Adrenal gland (tissue), 12 donors: ENCODE results near the gene NQO1. TPM values are rescaled to one million over a fixed set of nuclear protein-coding genes. Genes with fewer than 3 reads are reported as not detected.
A peak's percentile ranks its signal among the peaks of the same experiment; 100 is the strongest.

Experiments used
- DNase-seq, 7 donors: peaks; one replicate each; pipeline ENCODE4 v3.0.0-alpha.2; 2019 to 2020
- H3K27ac ChIP-seq, 5 donors: fragments of 200-600 bp; sonication (generic) in 4 of 5; 1 replicate in 3 of 5; 2 replicates in 2 of 5; pipeline versions ENCODE4 v1.5.1 to v1.8.0; 2016 to 2020; ENCODE audit warnings: mild to moderate bottlenecking in 1 of 5
- H3K27me3 ChIP-seq: fragments of 200-600 bp; 2 replicates; pipeline ENCODE4 v1.8.0; 2021
- H3K36me3 ChIP-seq, 2 donors: fragments of 200-600 bp; replicated peaks in 1 of 2; 1 replicate in 1 of 2; 2 replicates in 1 of 2; pipeline versions ENCODE4 v1.5.1 to v1.8.0; 2018 to 2022
- H3K4me1 ChIP-seq, 2 donors: fragments of 200-600 bp; replicated peaks in 1 of 2; 1 replicate in 1 of 2; 2 replicates in 1 of 2; pipeline versions ENCODE4 v1.5.1 to v1.8.0; 2018 to 2021
- H3K4me3 ChIP-seq, 4 donors: fragments of 200-600 bp; sonication (generic) in 3 of 4; one replicate each; pipeline ENCODE4 v1.5.1; 2016 to 2018
- H3K9me3 ChIP-seq, 3 donors: fragments of 200-600 bp; sonication (generic) in 1 of 3; replicated peaks in 1 of 3; 1 replicate in 2 of 3; 2 replicates in 1 of 3; pipeline versions ENCODE4 v1.5.1 to v1.8.0; 2016 to 2021
- CTCF ChIP-seq, 6 experiments: fragments of 450-650 bp in 4 of 6; fragments of 200-600 bp in 2 of 6; sonication (generic) in 1 of 6; IDR thresholded peaks; 1 replicate in 5 of 6; 2 replicates in 1 of 6; pipeline versions ENCODE4 v1.5.1 to v1.8.0; 2016 to 2021; ENCODE audit warnings: antibody characterized with exemption in 6 of 6, mild to moderate bottlenecking in 2 of 6, moderate library complexity in 1 of 6
- POLR2A ChIP-seq, 2 donors: fragments of 450-650 bp; IDR thresholded peaks; one replicate each; pipeline ENCODE4 v1.6.1; 2017; ENCODE audit warnings: antibody characterized with exemption in 2 of 2, mild to moderate bottlenecking in 2 of 2, moderate library complexity in 1 of 2
- WGBS, 4 donors: extraction: QIAGEN DNeasy Blood & Tissue Kit in 2 of 4; methylation state at CpG; one replicate each; pipeline versions ENCODE4 v1.1.5 to v1.1.7; 2013 to 2017; 5-methylcytosine and 5-hydroxymethylcytosine counted together
- intact Hi-C, 2 donors: fragments of 100-400 bp; cut with DNase I; formaldehyde crosslinking; loops; one replicate each; pipeline versions ENCODE4 v1.14.1 to v1.15.0; 2022 to 2023
- polyA plus RNA-seq, 3 donors: library from polyadenylated mRNA; stranded (reverse); fragments of 200-250 nt in 2 of 3; fragments of 350-450 nt in 1 of 3; fragmentation: Illumina TruSeq in 1 of 3; extraction: RNeasy Lipid Tissue Mini Kit (QIAGEN cat#74804) in 1 of 3; gene quantifications; one replicate each; pipeline ENCODE4 v1.2.3, GENCODE V29; 2013 to 2014
- total RNA-seq, 9 donors: library from RNA; depleted of rRNA in 4 of 9; stranded (reverse); fragments of >200 nt in 4 of 9; fragments of 120-200 nt in 1 of 9; fragmentation: NEBNext Ultra II Directional in 1 of 9; extraction: Animal tissue kit (Norgen Biotek cat#: 25700) in 1 of 9; gene quantifications; one replicate each; pipeline versions ENCODE4 v1.1.0 to v1.2.4, GENCODE V29; 2013 to 2023
- donor health status: healthy with polysubstance abuse.
- donor health status: Bipolar disorder and iron deficiency.
- donor health status: DM: yes; HTN: yes; CAD: no.
- donor health status: DM: no; HTN: no; CAD: no.
- donor health status: DM: no; HTN: no; CAD: no.
- donor health status: DM: yes; HTN: yes; CAD: no.

The NQO1 gene
- total and polyA plus RNA-seq, 12 donors = 22.0 to 226 (median 98.0) TPM

GRCh38 chr16:69754469-69755310 is 28.3 kb upstream of the NQO1 start, which contains the start of gene NOB1:
TSS of gene NOB1 (minus strand) at chr16:69754926. CDS start at chr16:69754910, 16 bp downstream.
- peak within 1 kb of the TSS in 4 of 5 donors; percentile 20 to 86 (median 78) for H3K27ac ChIP-seq
- H3K27me3 ChIP-seq = no peaks in the 10 kb centered on the region
- H3K4me3 ChIP-seq = peak within 1 kb of the TSS; percentile 35 to 100 (median 80)
- H3K4me1 ChIP-seq = peaks cover 12 to 19% of the 10 kb centered on the region in 2 donors
- DNase-seq = peak; percentile 95 to 97 (median 96)
- H3K36me3 ChIP-seq = peaks cover 0 to 24% of the 10 kb centered on the region in 2 donors
- WGBS, 4 donors = 0 to 1% (median 1%) methylated on average over 24 to 58 of the region's 58 CpGs
- intact Hi-C loops = loop anchor here (2.0 to 10.0 kb wide), 3 partner anchors 42 to 360 kb away; no protein-coding TSS in a partner anchor
- no peaks in the 10 kb centered on the region for H3K9me3 ChIP-seq
- TF ChIP-seq POLR2A (IDR thresholded peaks at IDR 0.05) (peak; percentile 32 to 62), CTCF (IDR thresholded peaks at IDR 0.05) (peak; percentile 94 to 100 (median 99))

GRCh38 chr16:69754143-69754468 is 27.7 kb upstream of the NQO1 start:
- 8 to 11% (median 8%) methylated on average over 4 of the region's 4 CpGs for WGBS, 4 donors
- Histone ChIP-seq H3K4me3 (peak overlapping the region in 3 of 4 donors; percentile 76 to 100 (median 84)), H3K36me3 (peaks cover 0 to 30% of the 10 kb centered on the region in 2 donors), H3K27ac (peak overlapping the region in 4 of 5 donors; percentile 20 to 86 (median 78)), H3K4me1 (peaks cover 12 to 24% of the 10 kb centered on the region in 2 donors), H3K27me3 (no peaks in the 10 kb centered on the region), H3K9me3 (no peaks in the 10 kb centered on the region)
- TF ChIP-seq CTCF (IDR thresholded peaks at IDR 0.05) (no peak), POLR2A (IDR thresholded peaks at IDR 0.05) (no peak)
- no peak for DNase-seq
- intact Hi-C loops = loop anchor here (2.0 to 10.0 kb wide), 3 partner anchors 42 to 359 kb away; no protein-coding TSS in a partner anchor

- Histone ChIP-seq H3K27me3 (no peaks in the 10 kb centered on the region), H3K4me3 (no peak overlapping the region), H3K36me3 (peaks cover 0 to 78% of the 10 kb centered on the region in 2 donors), H3K4me1 (peaks cover 18 to 29% of the 10 kb centered on the region in 2 donors), H3K27ac (peak overlapping the region in 2 of 5 donors; percentile 12 to 34), H3K9me3 (no peaks in the 10 kb centered on the region)
- WGBS, 4 donors = 73 to 77% (median 75%) methylated on average over 19 to 20 of the region's 20 CpGs
- DNase-seq = peak in 1 of 7 donors; percentile 18
- intact Hi-C loops = no loop called here
- TF ChIP-seq POLR2A (IDR thresholded peaks at IDR 0.05) (no peak), CTCF (IDR thresholded peaks at IDR 0.05) (no peak)
Measured at GRCh38 chr16:69748694-69749345, 22.5 kb upstream of the NQO1 start.

- peak in 1 of 2 donors; percentile 30 for TF ChIP-seq POLR2A (IDR thresholded peaks at IDR 0.05)
- TF ChIP-seq CTCF (IDR thresholded peaks at IDR 0.05) = no peak
- intact Hi-C loops = no loop called here
- H3K36me3 ChIP-seq = peaks cover 0 to 94% of the 10 kb centered on the region in 2 donors
Measured at GRCh38 chr16:69747115-69747514, 20.8 kb upstream of the NQO1 start.

More at GRCh38 chr16:69747115-69747514, 20.8 kb upstream of the NQO1 start:
- H3K27ac ChIP-seq = peak overlapping the region in 4 of 5 donors; percentile 24 to 70 (median 60)
- H3K4me3 ChIP-seq = no peak overlapping the region
- no peaks in the 10 kb centered on the region for H3K27me3 ChIP-seq
- H3K9me3 ChIP-seq = no peaks in the 10 kb centered on the region
- H3K4me1 ChIP-seq = peaks cover 16 to 31% of the 10 kb centered on the region in 2 donors
- DNase-seq = peak in 5 of 7 donors; percentile 50 to 76 (median 55)
- WGBS, 4 donors = 42 to 50% (median 46%) methylated on average over 8 of the region's 8 CpGs
